Activated CD8-positive, alpha-beta memory T cell treated with anti-CD3 and anti-CD28 coated beads, Interleukin-2, amount 50 U/mL, for 4 hours (primary cell): ENCODE results near the gene USP8.

ENCODE experiments used
- DNase-seq: peaks from one replicate; pipeline ENCODE4 v3.0.0-alpha.2; 2020

USP8 gene

GRCh38 chr15:50546566-50546965 is 122.4 kb downstream of the USP8 start, which contains the start of gene USP50:
Gene USP50, minus strand, starts transcription at chr15:50546666. Its CDS starts 141 bp downstream, at chr15:50546525.
- no peak for DNase-seq

GRCh38 chr15:50549326-50549725 is 125.1 kb downstream of the USP8 start:
- no peak for DNase-seq

DNA sequence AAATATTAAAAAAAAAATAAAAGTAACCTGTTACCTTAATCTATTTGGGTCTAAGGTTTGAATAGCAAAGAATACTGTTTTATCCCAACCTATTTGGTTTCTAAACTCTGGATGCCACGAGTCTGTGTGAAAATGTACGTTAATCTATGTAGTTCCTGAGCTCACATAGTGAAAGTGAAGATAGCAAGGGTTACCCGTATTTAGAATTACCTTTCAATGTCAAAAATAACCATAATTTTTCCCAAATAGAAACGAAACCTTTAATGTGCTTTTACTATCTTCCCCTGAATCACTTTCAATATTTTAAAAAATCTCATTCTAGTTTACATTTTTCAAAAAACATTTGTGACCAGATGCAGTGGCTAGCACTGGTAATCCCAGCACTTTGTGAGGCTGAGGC is 128.0 kb downstream of the USP8 start:
- no peak for DNase-seq

GRCh38 chr15:50556642-50557371 is 132.6 kb downstream of the USP8 start:
- no peak for DNase-seq

GRCh38 chr15:50558012-50558411 is 133.8 kb downstream of the USP8 start:
- DNase-seq = no peak

GRCh38 chr15:50562735-50563640 is 138.8 kb downstream of the USP8 start:
- DNase-seq = no peak

GRCh38 chr15:50563756-50564155 is 139.6 kb downstream of the USP8 start:
- no peak for DNase-seq
